ENCODE data around the gene ADGRG1. TPM values are rescaled to one million over a fixed set of nuclear protein-coding genes. Genes with fewer than 3 reads are reported as not detected.
"Not testable (repeated sequence)": the region's sequence is repeated elsewhere in the genome, so short reads cannot be mapped to it uniquely, and the experiment has no call there.

Gene ADGRG1
- total RNA-seq, 2 experiments from 2014 or later, result 0.93 to 1.0 TPM

DNA sequence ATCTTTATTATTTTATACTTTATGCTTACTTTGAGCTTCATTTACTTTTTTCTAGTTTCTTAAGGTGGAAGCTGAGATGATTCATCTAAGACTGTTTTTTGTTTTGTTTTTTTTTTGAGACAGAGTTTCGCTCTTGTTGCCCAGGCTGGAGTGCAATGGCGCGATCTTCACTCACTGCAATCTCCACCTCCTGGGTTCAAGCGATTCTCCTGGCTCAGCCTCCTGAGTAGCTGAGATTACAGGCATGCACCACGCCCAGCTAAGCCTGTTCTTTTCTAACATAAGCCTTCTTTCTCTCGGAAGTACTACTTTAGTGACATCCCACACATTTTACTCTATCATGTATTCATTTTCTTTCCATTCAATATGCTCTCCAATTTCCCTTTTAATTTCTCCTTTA lies 84.1 kb downstream of the ADGRG1 start:
- H3K27ac Mint-ChIP-seq; H3K9me3 Mint-ChIP-seq; DNase-seq; H3K4me3 Mint-ChIP-seq; H3K36me3 Mint-ChIP-seq (ENCODE audit: low read depth); intact Hi-C loops (cut with micrococcal nuclease); H3K27me3 Mint-ChIP-seq (ENCODE audit: low read depth); H3K4me1 Mint-ChIP-seq (ENCODE audit: low read depth): not testable (repeated sequence)
- CTCF ChIA-PET, result interaction anchor here (0.8 to 1.9 kb wide), 3 partner anchors 45 to 136 kb away, joined by 3 to 8 read pairs (median 3); no protein-coding TSS in a partner anchor

DNA sequence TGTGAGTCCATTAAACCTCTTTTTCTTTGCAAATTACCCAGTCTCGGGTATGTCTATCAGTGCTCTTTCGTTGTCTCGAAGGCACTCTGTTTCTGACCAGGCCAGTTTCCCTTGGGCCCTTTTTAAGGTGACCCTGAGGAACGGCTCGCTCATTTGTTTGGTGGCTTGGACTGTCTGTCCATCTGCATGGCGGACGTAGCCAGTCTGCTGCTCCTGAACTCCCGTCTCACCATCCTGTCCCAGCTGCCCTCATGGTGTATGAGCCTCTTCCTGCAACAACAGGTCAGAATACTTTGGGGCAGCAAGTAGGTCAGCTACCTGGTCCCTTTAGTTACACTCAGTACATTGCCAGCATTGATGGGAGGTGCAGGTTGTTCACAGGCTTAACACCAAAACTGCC lies 85.2 kb downstream of the ADGRG1 start:
- no peak for DNase-seq
- intact Hi-C loops (cut with micrococcal nuclease), result no loop called here
- H3K27me3 Mint-ChIP-seq (ENCODE audit: low read depth), result no peaks in the 10 kb centered on the region
- H3K4me1 Mint-ChIP-seq (ENCODE audit: low read depth), result no peaks in the 10 kb centered on the region
- no peak overlapping the region for H3K4me3 Mint-ChIP-seq
- H3K36me3 Mint-ChIP-seq (ENCODE audit: low read depth), result no peaks in the 10 kb centered on the region
- no peaks in the 10 kb centered on the region for H3K9me3 Mint-ChIP-seq
- CTCF ChIA-PET, result interaction anchor here (1.1 to 1.5 kb wide), 2 partner anchors 65 to 137 kb away, joined by 3 to 4 read pairs; no protein-coding TSS in a partner anchor
- no peak overlapping the region for H3K27ac Mint-ChIP-seq

DNA sequence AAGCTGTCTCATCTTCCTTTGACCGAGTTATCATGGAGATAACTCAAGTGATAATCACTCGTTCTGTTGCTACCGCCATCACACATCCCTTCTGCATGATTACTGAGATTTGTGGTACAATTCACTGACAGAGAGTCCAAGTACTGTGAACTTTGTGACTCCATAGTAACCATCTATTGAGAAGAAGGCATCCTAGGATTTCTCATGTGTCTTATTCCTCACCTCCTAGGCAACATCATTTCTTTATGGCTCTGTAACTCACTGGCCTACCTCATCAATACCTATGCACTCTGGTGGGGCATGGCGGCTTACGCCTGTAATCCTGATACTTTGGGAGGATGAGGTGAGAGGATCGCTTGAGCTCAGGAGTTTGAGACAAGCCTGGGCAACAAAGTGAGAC lies 85.6 kb downstream of the ADGRG1 start:
- CTCF ChIA-PET, result interaction anchor here (1.1 to 1.5 kb wide), 2 partner anchors 66 to 138 kb away, joined by 3 to 4 read pairs; no protein-coding TSS in a partner anchor
- H3K27ac Mint-ChIP-seq, result no peak overlapping the region
- no peak overlapping the region for H3K4me3 Mint-ChIP-seq
- no peaks in the 10 kb centered on the region for H3K36me3 Mint-ChIP-seq (ENCODE audit: low read depth)
- no peak for DNase-seq
- intact Hi-C loops (cut with micrococcal nuclease), result no loop called here
- no peaks in the 10 kb centered on the region for H3K9me3 Mint-ChIP-seq
- H3K4me1 Mint-ChIP-seq (ENCODE audit: low read depth), result no peaks in the 10 kb centered on the region
- H3K27me3 Mint-ChIP-seq (ENCODE audit: low read depth), result no peaks in the 10 kb centered on the region

Other genes starting within 250 kb of the ADGRG1 start
- gene CCL17, start 223.9 kb upstream of the ADGRG1 start, total RNA-seq, result not detected
- 10 to 100 TPM; 29.5 to 31.0 TPM for gene CIAPIN1, start 181.2 kb upstream of the ADGRG1 start, total RNA-seq
- 10 to 100 TPM; 30.6 TPM for gene COQ9, start 181.2 kb upstream of the ADGRG1 start, total RNA-seq
- 10 to 100 TPM; 49.4 to 53.0 TPM for gene POLR2C, start 166.0 kb upstream of the ADGRG1 start, total RNA-seq
- gene DOK4, start 142.1 kb upstream of the ADGRG1 start, total RNA-seq, result 1 to 10 TPM; 5.0 to 6.2 TPM
- 1 to 10 TPM; 7.1 to 7.7 TPM for gene CCDC102A, start 92.1 kb upstream of the ADGRG1 start, total RNA-seq
- gene ADGRG5, start 86.0 kb upstream of the ADGRG1 start, total RNA-seq, result 1 to 10 TPM; 1.0 to 1.2 TPM
- gene ADGRG3, start 39.7 kb downstream of the ADGRG1 start, total RNA-seq, result under 1 TPM in 1 of 2 experiments, not detected in 1; 0.14 TPM
- gene DRC7, start 66.2 kb downstream of the ADGRG1 start, total RNA-seq, result under 1 TPM in 1 of 2 experiments, not detected in 1; 0.49 TPM
- 10 to 100 TPM; 25.5 to 30.0 TPM for gene KATNB1, start 107.1 kb downstream of the ADGRG1 start, total RNA-seq
- under 1 TPM in 1 of 2 experiments, not detected in 1; 0.12 TPM for gene KIFC3, start 173.9 kb downstream of the ADGRG1 start, total RNA-seq